T-helper 9 cell (primary cell): ENCODE data around the gene SLC25A39.
"Not testable (repeated sequence)": the region's sequence is repeated elsewhere in the genome, so short reads cannot be mapped to it uniquely, and the experiment has no call there.

Source experiments
- DNase-seq: peaks from one replicate; pipeline ENCODE4 v3.0.0-alpha.2; 2020

Gene SLC25A39

DNA sequence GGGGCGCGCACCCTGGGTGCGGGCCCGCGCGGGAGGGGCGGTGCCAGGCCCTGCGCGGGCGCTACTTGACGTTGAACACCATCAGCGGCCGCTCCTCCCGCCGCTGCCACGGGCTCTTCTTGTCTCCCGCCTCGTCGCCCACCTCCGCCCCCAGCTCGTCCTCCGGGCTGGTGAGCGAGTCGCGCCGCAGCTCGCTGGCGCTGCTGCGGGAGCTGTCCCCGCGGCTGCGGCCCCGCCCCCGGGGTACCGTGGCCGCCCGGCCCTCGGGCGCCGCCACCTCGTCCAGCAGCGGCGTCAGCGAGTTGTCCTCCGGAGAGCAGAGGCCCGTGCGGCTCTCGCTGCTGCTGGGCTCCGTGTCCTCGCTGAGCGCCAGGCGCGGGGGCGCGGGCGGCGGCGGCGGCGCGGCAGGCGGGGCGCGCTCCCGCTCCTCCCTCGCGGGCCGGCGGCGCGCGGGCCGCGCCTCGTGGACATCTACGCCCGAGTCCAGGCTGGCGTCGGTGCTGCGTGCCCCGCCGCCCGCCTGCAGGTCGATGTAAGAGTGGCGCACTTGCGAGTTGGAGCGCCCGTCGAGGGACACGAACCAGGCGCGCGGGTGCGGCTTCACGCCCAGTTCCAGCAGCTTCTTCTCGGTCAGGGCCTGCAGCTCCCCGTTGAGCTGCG, 29.2 kb upstream of the SLC25A39 start:
- DNase-seq = no peak

DNA sequence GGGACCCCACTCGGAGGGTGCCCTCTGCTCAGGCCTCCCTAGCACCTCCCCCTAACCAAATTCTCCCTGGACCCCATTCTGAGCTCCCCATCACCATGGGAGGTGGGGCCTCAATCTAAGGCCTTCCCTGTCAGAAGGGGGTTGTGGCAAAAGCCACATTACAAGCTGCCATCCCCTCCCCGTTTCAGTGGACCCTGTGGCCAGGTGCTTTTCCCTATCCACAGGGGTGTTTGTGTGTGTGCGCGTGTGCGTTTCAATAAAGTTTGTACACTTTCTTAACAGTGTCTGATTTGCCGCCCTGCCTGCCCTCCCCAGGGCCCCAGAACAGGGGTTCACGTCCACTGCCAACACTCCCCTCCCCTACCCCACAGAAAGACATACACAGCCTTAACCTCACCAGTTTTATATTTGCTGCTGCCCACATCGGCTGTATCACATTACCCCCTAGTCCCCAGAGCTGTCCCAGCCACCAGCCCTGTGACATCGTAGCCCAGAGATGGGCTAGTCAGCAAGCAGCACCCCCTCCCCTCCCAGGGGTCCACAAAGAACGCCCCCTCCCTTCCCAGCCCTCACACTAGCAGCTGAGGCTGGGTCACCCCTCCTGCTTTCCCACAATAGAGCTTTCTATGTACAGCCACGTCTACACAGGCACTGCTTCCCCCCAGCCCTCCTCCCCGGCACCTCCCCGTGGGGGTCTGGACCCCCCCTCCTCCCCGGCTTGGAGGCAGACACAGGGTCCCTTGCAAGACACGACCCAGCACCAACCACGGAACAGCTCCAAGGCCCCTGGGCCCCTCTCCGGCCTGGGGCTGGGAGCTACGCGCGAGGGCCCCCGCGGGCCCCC, 28.4 kb upstream of the SLC25A39 start:
- DNase-seq = no peak

DNA sequence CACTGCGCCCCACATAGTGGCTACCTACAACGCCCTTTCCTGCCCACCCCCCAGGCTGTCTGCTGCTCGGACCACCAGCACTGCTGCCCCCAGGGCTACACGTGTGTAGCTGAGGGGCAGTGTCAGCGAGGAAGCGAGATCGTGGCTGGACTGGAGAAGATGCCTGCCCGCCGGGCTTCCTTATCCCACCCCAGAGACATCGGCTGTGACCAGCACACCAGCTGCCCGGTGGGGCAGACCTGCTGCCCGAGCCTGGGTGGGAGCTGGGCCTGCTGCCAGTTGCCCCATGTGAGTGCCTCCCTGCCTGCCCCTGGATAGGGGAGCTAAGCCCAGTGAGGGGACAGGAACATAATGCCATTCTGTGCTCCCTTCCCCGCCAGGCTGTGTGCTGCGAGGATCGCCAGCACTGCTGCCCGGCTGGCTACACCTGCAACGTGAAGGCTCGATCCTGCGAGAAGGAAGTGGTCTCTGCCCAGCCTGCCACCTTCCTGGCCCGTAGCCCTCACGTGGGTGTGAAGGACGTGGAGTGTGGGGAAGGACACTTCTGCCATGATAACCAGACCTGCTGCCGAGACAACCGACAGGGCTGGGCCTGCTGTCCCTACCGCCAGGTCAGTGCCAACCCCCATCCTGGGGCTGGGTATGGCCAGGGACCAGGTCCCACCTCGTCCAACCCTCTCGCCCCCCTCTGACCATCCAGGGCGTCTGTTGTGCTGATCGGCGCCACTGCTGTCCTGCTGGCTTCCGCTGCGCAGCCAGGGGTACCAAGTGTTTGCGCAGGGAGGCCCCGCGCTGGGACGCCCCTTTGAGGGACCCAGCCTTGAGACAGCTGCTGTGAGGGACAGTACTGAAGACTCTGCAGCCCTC, 27.6 kb upstream of the SLC25A39 start:
- no peak for DNase-seq

DNA sequence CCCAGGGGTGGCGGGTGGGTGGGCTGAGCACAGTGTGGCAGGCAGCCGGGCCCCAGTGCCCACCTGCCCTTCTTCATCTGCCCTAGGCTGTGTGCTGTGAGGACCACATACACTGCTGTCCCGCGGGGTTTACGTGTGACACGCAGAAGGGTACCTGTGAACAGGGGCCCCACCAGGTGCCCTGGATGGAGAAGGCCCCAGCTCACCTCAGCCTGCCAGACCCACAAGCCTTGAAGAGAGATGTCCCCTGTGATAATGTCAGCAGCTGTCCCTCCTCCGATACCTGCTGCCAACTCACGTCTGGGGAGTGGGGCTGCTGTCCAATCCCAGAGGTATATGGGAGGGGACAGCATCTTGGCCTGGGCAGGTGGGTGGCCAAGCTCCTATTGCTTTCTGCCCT, 26.8 kb upstream of the SLC25A39 start:
- no peak for DNase-seq

DNA sequence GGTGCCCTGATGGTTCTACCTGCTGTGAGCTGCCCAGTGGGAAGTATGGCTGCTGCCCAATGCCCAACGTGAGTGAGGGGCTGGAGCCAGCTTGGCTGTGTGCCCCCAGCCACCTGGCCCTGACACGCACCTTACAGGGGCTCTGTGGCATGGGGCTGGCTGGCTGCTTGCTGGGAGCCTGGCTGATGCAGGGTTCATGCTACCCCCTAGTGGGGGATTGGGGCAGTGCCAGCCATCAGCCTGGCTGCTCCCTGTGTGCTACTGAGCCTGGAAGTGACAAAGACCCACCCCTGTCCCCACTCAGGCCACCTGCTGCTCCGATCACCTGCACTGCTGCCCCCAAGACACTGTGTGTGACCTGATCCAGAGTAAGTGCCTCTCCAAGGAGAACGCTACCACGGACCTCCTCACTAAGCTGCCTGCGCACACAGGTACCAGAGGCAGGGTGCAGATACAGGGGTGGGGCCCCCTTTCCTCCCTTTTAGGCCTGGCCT, 26.2 kb upstream of the SLC25A39 start:
- peak; percentile 54 for DNase-seq

DNA sequence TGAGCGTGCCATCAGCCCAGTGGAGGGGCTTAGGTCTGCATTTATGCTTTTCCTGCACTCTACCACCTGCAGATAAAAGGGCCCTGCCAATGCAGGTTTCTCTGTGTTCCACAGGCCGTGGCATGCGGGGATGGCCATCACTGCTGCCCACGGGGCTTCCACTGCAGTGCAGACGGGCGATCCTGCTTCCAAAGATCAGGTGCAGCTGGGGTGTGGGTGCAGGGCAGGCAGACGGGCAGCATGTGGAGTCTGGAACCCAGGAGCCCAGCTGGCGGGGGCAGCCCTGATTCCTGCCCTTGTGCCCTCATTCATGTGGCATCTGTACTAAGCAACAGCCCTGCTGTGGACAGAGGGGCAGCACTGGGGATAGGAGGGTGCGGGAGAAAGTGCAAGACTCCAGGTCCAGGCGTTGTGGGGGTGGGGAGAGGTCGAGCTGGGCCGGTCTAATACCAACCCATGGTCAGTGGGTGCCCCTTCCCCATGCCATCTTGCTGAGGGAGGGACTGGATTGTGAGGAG, 25.0 kb upstream of the SLC25A39 start:
- no peak for DNase-seq

DNA sequence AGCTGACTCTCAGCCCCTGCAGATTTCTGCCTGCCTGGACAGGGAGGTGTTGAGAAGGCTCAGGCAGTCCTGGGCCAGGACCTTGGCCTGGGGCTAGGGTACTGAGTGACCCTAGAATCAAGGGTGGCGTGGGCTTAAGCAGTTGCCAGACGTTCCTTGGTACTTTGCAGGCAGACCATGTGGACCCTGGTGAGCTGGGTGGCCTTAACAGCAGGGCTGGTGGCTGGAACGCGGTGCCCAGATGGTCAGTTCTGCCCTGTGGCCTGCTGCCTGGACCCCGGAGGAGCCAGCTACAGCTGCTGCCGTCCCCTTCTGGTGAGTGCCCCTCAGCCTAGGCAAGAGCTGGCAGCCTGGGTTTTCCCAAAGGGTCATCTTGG, 24.4 kb upstream of the SLC25A39 start:
- no peak for DNase-seq

DNA sequence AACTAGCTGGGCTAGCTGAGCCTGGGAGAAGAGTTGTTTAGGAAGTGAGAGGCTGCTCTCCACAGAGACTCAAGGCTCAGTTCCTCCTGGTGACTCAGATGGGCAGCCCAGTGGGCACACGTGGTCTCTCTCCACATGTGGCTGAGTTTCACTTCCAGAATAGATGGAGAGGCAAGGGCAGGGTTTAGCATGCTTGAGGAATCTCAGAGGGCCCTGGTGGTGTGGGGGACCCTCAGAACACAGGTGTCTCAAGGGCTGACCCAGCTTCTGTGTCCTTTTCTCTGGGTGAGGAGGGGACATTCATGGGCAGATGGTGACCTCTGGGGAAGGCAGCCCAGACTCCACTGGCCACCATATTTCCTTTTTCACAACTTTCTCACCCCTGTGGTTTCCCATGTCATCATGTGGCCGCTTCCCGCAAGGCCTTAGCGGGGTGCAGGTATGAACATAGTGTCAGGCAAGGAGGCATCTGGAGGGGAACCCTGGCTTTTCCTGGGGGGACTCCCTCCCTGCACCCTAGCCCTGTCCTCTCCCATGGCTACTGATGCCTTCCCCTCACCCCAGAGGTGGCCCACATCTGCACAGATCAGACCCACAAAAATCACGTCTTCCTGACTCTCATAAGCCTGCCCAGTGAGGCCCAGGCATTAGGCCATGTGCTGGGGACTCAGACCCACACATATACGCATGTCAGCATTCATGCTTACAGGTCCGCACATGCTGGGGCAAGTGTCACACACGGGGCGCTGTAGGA, 23.8 kb upstream of the SLC25A39 start:
- no peak for DNase-seq

DNA sequence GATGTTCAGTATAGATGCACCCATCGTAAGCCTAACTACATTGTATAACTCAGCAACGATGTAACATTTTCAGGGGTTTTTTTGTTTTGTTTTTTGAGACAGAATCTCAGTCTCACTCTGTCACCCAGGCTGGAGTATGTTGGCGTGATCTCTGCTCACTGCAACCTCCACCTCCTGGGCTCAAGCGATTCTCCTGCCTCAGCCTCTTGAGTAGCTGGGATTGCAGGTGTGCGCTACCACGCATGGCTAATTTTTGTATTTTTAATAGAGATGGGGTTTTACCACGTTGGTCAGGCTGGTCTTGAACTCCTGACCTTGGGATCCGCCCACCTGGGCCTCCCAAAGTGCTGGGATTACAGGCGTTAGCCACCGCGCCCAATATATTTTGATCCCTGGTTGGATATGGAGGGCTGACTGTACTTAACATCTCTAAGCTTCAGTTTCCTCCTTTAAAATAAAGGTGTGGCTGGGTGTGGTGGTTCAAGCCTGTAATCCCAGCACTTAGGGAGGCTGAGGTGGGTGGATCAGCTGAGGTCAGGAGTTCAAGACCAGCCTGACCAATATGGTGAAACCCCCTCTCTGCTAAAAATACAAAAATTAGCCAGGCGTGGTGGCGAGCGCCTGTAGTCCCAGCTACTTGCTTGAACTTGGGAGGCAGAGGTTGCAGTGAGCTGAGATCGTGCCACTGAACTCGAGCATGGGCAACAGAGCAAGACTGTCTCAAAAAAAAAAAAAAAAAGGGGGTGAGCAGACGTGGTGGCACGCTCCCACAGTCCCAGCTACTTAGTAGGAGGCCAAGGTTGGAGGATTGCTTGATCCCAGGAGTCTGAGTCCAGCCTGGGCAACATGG, 22.8 kb upstream of the SLC25A39 start:
- DNase-seq = not testable (repeated sequence)

DNA sequence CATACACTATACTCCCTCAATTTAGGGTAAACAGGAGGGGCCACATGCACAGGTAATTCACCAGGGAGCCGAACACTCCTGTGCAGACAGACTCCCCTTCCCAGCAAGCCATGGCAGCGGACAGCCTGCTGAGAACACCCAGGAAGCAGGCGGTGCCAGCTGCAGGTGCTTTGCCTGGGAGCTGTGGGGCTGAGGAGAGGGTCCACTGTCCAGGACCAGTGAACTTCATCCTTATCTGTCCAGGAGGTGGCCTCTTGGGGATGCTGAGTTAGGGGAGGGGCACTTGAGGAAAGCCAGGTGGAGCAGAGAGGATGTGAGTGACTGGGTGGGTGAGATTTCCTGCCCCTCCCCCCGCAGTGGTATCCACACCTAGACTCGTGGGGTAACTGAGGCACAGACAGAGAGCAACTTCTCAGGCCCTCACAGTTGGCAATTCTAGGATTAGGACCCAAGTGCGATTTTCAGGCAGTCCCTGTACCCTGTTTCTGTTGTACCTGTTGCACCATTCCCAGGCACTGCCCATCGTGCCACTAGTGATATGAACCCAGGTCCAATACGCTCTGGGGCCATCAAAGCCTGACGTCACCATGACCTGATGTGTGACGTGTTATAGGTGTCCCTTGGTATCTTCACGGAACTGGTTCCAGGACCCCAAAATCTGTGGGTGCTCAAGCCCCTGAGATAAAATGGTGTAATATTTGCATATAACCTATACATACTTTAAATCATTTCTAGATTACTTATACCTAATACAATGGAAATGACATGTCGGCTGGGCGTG, 21.6 kb upstream of the SLC25A39 start:
- no peak for DNase-seq

DNA sequence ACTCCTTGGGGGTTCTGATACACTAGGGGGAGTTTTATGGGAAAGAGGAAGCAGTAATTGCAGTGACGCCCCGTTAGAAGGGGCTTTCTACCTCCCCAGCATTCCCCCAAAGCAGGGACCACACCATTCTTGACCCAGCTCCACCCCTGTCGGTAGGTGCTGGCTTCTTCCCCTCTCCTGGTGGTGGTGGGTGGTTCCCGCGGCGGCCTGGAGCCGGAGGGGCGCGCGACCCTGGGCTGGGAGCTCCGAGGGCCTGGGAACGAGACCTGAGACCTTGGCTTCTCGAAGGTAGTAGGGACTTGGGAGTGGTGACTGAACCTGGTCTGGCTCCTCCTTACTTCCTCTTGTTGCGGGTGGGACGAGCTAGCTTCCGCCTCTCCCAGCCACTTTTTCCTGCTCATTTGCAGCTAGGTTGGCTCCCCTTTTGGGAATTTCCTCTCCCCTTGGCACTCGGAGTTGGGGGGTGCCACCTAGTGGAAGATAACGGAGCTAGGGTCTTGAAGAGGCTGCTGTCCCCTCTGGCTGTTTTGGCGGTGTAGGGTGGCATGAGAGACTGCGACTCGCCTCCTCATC, 20.9 kb upstream of the SLC25A39 start:
- DNase-seq = peak; percentile 35

DNA sequence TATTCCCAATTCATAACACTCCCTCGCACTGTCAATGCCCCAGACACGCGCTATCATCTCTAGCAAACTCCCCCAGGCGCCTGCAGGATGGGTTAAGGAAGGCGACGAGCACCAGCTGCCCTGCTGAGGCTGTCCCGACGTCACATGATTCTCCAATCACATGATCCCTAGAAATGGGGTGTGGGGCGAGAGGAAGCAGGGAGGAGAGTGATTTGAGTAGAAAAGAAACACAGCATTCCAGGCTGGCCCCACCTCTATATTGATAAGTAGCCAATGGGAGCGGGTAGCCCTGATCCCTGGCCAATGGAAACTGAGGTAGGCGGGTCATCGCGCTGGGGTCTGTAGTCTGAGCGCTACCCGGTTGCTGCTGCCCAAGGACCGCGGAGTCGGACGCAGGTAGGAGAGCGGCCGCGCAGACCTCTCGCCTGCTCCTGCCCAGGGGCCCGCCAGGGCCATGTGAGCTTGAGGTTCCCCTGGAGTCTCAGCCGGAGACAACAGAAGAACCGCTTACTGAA, 20.4 kb upstream of the SLC25A39 start, which contains the start of gene GRN:
TSS of gene GRN (plus strand) at position 364 of the 515 bp plus-strand sequence. CDS start 3,863 bp downstream, outside the sequence.
- peak; percentile 72 for DNase-seq

DNA sequence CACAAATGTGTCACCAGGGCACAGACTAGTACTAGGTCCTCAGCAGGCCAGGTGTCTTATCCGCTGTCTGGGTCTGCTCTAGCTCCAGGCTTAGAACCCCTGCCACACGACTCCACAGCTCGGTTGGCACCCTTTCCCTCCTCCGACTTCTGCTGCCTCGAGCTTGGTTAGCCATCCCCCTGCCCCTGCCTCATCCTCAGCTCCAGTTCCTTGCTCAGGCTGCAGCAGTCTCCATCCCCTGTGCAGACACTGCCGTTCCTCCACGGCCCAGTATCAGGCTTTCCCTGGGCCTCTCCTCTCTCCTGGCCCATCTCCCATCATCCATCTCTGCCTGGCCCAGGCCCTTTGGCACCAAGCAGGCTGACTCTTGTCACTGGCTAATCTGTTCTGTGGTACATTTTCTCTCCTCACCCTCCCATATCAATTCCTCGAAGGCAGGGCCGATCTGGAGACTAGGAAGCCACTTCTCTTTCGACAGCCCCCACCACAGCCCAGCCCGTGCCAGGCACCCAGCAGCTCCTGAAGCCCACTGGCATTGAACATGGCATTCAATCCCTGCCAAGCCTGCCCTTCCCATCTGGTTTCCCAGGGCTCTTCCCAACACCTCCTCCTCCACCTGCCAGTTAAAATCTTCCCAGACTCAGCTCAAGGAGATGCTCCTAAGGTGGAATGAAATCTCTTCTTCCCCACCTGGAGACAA, 19.0 kb upstream of the SLC25A39 start:
- DNase-seq = no peak

DNA sequence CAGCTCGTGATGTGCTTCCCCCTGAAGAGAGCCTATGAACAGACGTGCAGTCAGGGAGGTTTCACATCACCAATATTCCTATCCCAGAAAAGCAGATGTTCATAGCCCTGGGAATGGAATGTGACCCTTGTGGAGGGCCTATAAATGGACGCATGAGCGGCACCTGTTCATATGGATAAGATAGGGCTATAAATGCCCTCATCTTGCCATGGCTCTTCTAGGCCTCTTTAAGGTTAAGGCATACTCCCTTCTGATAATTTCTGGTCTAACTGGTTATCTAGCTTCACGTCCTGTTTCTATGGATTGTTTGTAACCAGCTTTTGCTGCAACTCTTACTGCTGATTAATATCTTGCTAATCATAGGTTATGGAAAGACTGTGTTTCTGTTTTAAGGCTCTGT, 15.9 kb upstream of the SLC25A39 start:
- not testable (repeated sequence) for DNase-seq

DNA sequence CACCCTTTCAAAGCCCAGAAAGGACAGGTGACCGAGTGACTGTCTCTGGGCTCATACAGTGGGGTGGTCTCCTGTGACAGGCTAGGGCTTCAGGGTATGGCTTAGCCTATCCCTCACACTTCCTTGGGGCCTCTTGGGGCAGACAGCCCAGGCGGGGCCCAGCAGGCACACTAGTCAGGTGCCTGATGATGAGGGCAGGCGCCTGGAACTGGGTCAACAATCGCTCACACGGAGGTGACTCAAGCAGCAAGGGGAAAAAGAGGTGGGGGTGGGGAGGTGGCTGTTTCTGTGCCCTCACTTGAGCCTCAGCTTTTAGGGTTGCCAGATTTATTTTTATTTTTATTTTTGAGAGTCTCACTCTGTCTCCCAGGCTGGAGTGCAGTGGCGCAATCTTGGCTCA, 14.1 kb upstream of the SLC25A39 start:
- DNase-seq = no peak

DNA sequence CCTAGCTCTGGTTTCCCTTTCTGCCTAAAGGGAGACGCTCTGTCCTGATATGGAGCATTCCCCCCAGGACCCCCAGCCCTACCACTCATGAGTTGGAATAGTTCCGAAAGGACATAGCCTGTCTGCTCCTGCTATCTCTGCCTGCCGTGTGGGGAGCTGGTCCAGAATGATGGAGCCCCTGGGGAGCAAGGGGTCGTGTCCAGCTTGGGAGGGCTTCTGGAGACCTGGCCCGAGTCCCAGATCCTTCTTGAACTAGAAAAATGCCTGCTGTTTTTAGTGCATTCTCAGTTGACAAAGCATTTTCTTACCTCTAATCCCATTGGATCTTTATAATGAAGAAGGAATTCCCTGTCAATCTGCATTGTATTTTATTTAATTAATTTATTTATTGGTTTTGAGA, 11.3 kb upstream of the SLC25A39 start:
- no peak for DNase-seq

DNA sequence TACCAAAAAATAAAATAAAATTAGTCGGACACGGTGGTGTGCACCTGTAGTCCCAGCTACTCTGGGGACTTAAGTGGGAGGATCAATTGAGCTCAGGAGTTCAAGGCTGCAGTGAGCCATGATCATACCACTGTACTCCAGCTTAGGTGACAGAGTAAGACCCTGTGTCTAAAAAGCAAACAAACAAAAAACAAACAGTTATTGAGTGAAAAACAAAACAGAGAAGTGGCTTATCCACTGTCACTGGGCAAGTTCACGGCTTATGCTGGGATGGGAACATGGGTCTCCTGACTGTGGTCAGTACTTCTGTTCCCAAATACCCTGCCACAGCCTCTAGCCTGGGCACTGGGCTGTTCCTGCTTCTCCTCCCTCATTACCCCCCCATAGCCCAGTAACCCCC, 10.9 kb upstream of the SLC25A39 start:
- no peak for DNase-seq

DNA sequence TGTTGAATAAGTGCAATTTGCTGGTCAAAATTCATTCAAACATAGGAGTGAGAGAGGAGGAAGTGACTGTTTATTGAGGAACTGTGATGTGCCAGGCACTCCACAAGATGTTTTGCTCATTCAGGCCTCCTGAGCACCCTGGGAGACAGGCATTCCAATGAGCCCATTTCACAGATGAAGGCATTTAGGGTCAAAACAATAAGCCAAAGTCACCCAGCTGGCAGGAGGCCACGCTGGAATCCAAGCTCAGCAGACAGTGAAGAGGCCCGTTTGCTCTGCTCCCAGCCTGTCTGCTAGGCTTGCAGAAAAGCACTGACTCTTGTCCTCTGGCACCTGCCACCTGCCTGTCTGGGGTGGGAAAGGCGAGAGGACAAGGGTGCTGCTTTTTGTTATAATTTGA, 10.1 kb upstream of the SLC25A39 start:
- no peak for DNase-seq

DNA sequence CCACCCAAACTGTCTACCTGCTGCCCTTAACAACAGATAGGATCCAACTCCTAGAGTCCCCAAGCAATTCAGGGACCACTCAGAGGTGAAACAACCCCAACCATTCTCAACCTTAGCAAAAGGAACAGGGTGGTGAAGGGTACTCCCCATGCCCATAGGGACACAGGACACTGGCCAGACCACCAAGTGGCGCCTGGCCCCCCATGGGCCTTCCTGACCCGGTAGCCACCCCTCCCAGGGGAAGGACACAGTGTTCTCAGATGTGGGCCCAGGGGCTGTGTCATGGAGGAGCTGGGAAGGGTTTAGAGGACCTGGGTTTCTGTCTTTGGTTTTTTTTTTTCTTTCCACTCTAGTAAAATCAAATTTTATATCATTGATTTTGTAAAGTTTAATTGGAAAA, 9.7 kb upstream of the SLC25A39 start:
- no peak for DNase-seq
